ENCODE results near the gene SYMPK.

SYMPK gene

DNA sequence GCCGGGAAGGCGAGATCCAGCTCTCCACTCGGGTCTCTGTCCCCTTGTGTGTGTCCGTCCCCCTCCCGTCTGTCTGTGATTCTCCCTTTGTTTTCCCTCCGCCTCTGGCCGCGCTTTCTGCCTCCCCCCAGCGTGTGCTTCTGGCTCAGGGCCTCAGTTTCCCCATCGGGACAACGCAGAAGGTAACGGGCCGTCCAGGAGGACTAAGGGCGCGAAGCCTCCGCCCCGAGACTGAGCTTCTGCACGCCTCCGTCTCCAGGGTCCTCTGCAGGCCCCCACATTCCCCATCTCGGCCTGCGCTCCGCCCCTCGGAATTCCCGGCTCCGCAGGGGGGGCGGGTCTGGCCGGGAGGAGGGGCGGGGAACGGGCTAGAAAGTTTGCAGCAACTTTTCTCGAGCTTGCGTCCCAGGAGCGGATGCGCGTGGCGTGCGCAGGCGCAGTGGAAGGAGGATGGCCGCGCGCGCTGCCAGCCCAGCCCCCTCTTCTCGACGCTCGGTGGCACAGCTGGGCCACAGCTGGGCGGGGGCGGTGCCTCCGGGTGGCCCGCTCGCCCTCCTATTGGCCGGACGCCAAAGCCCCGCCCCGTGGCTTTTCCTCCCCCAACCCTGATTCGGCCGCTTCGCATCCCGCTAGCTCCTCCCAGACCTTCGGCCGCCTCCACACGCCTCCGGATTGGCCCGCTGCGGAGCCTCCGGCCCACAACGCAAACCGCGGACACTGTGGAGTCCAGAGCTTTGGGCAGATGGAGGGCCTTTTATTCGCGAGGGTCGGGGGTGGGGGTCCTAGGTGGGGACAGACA lies 93.8 kb downstream of the SYMPK start, which contains the start of gene SIX5:
Gene SIX5, minus strand, starts transcription at position 269 of the 799 bp plus-strand sequence. CDS start 408 bp downstream, outside the sequence.
- no peak for TF ChIP-seq Cebpa-rat (IDR thresholded peaks at IDR 0.05)
- H3K27me3 ChIP-seq = peaks cover 19% of the 10 kb centered on the region
- H3K36me3 ChIP-seq = no peaks in the 10 kb centered on the region
- peak within 1 kb of the TSS; percentile 78 for H3K27ac ChIP-seq
- H4K20me1 ChIP-seq = peaks cover 24% of the 10 kb centered on the region
- H3K9me3 ChIP-seq = no peaks in the 10 kb centered on the region
- H3K4me2 ChIP-seq = peak within 1 kb of the TSS; percentile 98
- peak within 1 kb of the TSS; percentile 85 for H3K4me3 ChIP-seq
- H3K4me1 ChIP-seq = peaks cover 59% of the 10 kb centered on the region
- peak within 1 kb of the TSS; percentile 82 for H3K9ac ChIP-seq

DNA sequence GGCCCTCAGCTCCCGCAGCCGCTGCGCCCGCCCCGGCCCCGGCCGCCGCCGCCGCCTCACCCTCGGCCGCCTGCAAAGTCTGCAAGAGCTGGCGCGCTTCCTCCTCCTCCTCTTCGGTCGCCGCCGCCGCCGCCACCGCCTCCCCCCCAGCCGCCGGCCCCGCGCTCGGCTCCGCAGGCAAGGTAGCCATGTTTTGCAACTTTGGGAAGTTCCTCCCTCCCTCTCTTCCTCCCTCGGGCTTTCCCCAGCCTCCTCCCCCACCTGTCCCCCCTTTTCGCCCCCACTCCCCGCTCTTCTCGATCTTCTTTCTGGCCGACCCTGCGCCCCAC lies 94.3 kb downstream of the SYMPK start:
- Histone ChIP-seq H3K27ac (peak overlapping the region; percentile 78), H3K36me3 (no peaks in the 10 kb centered on the region), H3K4me2 (peak overlapping the region; percentile 98), H3K4me1 (peaks cover 63% of the 10 kb centered on the region), H3K4me3 (peak overlapping the region; percentile 85), H3K9ac (peak overlapping the region; percentile 82), H3K27me3 (peaks cover 19% of the 10 kb centered on the region), H3K9me3 (no peaks in the 10 kb centered on the region), H4K20me1 (peaks cover 24% of the 10 kb centered on the region)
- no peak for TF ChIP-seq Cebpa-rat (IDR thresholded peaks at IDR 0.05)

GRCh38 chr19:45767881-45768654 lies 94.9 kb downstream of the SYMPK start:
- H3K4me1 ChIP-seq = peaks cover 63% of the 10 kb centered on the region
- peak overlapping the region; percentile 85 for H3K4me3 ChIP-seq

DNA sequence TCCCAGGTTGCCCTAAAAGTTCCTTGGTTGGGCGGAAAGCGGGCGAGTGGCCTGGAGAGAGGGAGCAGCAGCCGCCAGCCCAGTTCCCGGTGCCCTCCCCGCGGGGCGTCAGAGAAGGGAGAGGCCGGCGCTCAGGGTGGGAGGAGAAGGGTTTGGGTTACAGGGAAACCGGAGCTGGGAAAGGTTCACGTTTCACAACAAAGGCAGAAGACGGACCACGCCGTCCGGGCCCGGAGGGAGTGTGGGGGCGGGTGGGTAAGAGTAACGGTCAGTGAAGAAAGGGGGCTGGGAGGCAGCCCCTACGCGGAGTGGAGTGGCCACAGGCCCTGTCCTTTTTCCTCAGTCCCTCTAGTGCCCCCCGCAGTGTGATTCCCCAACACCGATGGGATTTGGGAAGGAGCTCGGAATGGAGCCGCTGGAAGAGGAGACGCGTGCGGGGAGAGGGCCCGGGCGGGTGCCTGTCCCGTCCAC lies 95.5 kb downstream of the SYMPK start:
- H3K4me2 ChIP-seq = peak overlapping the region; percentile 98
- H3K4me3 ChIP-seq = peak overlapping the region; percentile 85
- H3K9me3 ChIP-seq = no peaks in the 10 kb centered on the region

More at GRCh38 chr19:45767881-45768654, 94.9 kb downstream of the SYMPK start:
- Histone ChIP-seq H3K27ac (peak overlapping the region; percentile 78), H3K9me3 (no peaks in the 10 kb centered on the region), H3K9ac (peak overlapping the region; percentile 82), H3K36me3 (no peaks in the 10 kb centered on the region), H3K4me2 (peak overlapping the region; percentile 98), H4K20me1 (peaks cover 21% of the 10 kb centered on the region), H3K27me3 (peaks cover 19% of the 10 kb centered on the region)
- TF ChIP-seq Cebpa-rat (IDR thresholded peaks at IDR 0.05) = no peak

DNA sequence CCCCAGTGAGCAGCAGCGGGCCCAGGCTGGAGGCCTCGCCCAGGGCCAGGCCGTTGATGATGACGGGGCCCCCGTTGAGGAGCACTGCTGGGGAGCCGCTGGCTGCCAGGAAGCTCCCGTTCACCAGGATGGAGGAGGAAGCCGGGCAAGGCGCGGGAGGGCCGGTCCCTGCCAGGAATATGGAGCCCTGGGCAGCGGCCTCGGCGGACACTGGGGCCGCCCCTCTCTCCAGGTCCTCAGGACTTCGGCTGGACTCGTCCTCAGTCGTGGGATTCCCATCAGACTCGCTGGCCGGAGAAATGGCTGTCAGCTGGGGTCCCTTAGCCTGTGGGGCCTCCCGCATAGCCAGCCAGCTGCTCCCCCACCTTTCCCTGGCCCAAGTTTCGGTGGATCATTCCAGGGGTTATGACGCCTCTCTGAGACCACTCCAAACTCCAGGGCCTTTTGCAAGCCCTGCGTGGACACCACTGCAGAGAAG lies 96.0 kb downstream of the SYMPK start:
- peaks cover 19% of the 10 kb centered on the region for H3K27me3 ChIP-seq
- H3K9ac ChIP-seq = no peak overlapping the region
- H3K4me1 ChIP-seq = peaks cover 63% of the 10 kb centered on the region
- peak overlapping the region; percentile 98 for H3K4me2 ChIP-seq
- no peak overlapping the region for H3K27ac ChIP-seq
- H3K36me3 ChIP-seq = no peaks in the 10 kb centered on the region
- TF ChIP-seq Cebpa-rat (IDR thresholded peaks at IDR 0.05) = no peak
- peaks cover 12% of the 10 kb centered on the region for H4K20me1 ChIP-seq
- H3K4me3 ChIP-seq = peak overlapping the region; percentile 85; the same call in 1 of the 2 replicates
- no peaks in the 10 kb centered on the region for H3K9me3 ChIP-seq

More for the DNA sequence above, 95.5 kb downstream of the SYMPK start:
- H3K9ac ChIP-seq = peak overlapping the region; percentile 82
- H3K36me3 ChIP-seq = no peaks in the 10 kb centered on the region
- no peak for TF ChIP-seq Cebpa-rat (IDR thresholded peaks at IDR 0.05)
- H3K27ac ChIP-seq = no peak overlapping the region
- peaks cover 19% of the 10 kb centered on the region for H3K27me3 ChIP-seq
- H3K4me1 ChIP-seq = peaks cover 63% of the 10 kb centered on the region
- peaks cover 17% of the 10 kb centered on the region for H4K20me1 ChIP-seq

DNA sequence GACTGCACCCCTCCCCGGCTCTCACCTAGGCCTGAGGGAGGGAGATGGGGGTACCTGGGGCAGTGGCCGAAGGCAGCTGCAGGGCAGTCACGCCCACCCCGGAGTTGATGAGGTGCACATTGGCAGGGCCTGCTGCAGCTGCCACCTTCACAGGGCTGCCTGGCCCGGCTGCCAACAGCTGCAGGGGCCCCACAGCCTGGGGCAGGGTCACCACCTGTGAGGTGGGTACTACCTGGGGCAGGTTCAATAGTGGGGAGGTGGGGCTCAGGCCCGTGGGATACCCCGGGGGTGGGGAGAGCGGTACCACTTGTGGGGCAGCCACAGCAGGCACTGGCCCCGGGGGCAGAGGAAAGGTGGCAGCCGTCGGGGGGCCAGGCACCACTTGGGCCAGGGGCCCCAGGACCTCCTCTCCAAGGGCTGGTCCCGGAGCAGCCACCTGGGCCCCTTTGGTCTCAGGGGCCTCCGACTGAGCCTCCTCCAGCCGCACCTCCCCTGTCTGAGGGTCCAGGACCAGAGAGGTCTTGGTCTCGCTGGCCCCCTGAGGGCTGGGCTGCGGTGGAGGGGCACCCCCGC lies 96.6 kb downstream of the SYMPK start:
- Histone ChIP-seq H3K4me2 (peak overlapping the region; percentile 98; the same call in 1 of the 2 replicates), H3K9me3 (no peaks in the 10 kb centered on the region), H3K36me3 (no peaks in the 10 kb centered on the region), H3K27ac (no peak overlapping the region), H4K20me1 (peaks cover 6% of the 10 kb centered on the region), H3K9ac (no peak overlapping the region), H3K4me1 (peaks cover 63% of the 10 kb centered on the region), H3K27me3 (peaks cover 19% of the 10 kb centered on the region), H3K4me3 (no peak overlapping the region)
- no peak for TF ChIP-seq Cebpa-rat (IDR thresholded peaks at IDR 0.05)

GRCh38 chr19:45765702-45766295 lies 97.1 kb downstream of the SYMPK start:
- no peak for TF ChIP-seq Cebpa-rat (IDR thresholded peaks at IDR 0.05)
- peaks cover 58% of the 10 kb centered on the region for H3K4me1 ChIP-seq
- H3K9ac ChIP-seq = no peak overlapping the region

More at GRCh38 chr19:45765702-45766295, 97.1 kb downstream of the SYMPK start:
- peaks cover under 1% of the 10 kb centered on the region for H4K20me1 ChIP-seq
- H3K4me2 ChIP-seq = no peak overlapping the region
- H3K27me3 ChIP-seq = peaks cover 19% of the 10 kb centered on the region
- H3K27ac ChIP-seq = no peak overlapping the region
- no peak overlapping the region for H3K4me3 ChIP-seq
- H3K9me3 ChIP-seq = no peaks in the 10 kb centered on the region
- H3K36me3 ChIP-seq = no peaks in the 10 kb centered on the region

All from BLaER1 (cell line).